Measurements from ENCODE around the gene HAAO. TPM values are rescaled to one million over a fixed set of nuclear protein-coding genes. Genes with fewer than 3 reads are reported as not detected.

HAAO gene
- total and polyA plus RNA-seq, 2 of the 13 experiments (the other 11 are each of a cell fraction or from before 2014, with no cell fraction given): 36.1 to 42.7 TPM

DNA sequence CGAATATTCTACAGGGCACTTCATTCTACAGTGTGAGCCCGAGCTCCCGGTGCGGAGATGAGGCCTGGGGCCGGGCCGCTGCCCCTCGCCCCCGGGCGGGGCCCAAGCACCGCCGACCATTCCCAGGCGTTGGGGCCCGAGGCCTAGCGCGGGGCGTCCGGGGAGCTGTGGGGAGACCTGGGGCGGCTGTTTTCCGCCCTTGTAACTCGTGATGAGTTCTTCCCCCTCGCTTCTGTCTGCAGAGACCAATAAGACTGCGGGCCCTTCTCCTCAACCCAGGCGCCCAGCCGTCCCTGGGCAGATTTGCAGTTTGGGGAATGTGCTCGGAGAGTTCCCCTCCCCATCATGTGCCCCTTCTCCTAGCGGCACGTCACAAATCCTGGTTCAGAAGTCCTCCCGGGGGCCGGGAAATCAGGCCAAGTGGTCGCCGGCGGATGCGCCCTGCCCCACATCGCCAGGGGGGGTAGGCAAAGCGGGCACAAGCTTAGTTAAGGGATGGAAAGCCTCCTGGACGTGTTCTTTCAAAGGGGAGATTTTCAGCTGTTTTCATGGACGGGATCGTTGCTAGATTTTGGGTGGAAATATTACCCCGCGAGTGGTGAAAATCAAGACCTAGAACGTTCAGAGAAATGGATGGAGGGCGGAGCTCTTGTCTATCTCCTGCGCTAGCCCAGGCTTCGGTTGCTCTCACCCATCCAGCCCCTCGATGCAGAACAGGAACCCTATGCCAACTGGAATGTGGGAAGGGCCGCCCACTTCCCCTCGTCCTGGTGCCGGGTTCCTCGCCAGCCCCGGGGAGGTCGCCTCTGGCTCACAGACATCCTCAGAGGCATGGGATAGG is 18.8 kb upstream of the HAAO start (continued):
- TF ChIP-seq ARID5B (CRISPR knock-in tag; IDR thresholded peaks at IDR 0.05) (no peak), EEA1 (CRISPR knock-in tag; IDR thresholded peaks at IDR 0.05; ENCODE audit: borderline replicate concordance) (no peak), ZNF670 (CRISPR knock-in tag; IDR thresholded peaks at IDR 0.05; ENCODE audit: borderline replicate concordance) (no peak), ZNF253 (CRISPR knock-in tag; IDR thresholded peaks at IDR 0.05; ENCODE audit: borderline replicate concordance) (no peak), SP1 (IDR thresholded peaks at IDR 0.05) (no peak), SP1 (CRISPR knock-in tag; IDR thresholded peaks at IDR 0.05) (no peak; the same call in 1 of the 2 replicates), ATF1 (CRISPR knock-in tag; IDR thresholded peaks at IDR 0.05) (no peak), ZNF569 (CRISPR knock-in tag; IDR thresholded peaks at IDR 0.05; ENCODE audit: borderline replicate concordance) (peak; percentile 68; the same call in 1 of the 2 replicates), PITX1 (CRISPR knock-in tag; IDR thresholded peaks at IDR 0.05) (peak; percentile 56; the same call in 1 of the 2 replicates), ZNF484 (CRISPR knock-in tag; IDR thresholded peaks at IDR 0.05; ENCODE audit: borderline replicate concordance, low read depth) (no peak; the same call in 1 of the 2 replicates)
- TF ChIP-seq, protein P1, sequence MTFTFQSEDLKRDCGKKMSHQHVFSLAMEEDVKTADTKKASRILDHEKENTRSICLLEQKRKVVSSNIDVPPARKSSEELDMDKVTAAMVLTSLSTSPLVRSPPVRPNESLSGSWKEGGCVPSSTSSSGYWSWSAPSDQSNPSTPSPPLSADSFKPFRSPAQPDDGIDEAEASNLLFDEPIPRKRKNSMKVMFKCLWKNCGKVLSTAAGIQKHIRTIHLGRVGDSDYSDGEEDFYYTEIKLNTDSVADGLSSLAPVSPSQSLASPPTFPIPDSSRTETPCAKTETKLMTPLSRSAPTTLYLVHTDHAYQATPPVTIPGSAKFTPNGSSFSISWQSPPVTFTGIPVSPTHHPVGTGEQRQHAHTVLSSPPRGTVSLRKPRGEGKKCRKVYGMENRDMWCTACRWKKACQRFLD (CRISPR knock-in tag; IDR thresholded peaks at IDR 0.05; ENCODE audit: borderline replicate concordance): no peak
- TF ChIP-seq, protein P2, sequence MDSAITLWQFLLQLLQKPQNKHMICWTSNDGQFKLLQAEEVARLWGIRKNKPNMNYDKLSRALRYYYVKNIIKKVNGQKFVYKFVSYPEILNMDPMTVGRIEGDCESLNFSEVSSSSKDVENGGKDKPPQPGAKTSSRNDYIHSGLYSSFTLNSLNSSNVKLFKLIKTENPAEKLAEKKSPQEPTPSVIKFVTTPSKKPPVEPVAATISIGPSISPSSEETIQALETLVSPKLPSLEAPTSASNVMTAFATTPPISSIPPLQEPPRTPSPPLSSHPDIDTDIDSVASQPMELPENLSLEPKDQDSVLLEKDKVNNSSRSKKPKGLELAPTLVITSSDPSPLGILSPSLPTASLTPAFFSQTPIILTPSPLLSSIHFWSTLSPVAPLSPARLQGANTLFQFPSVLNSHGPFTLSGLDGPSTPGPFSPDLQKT (CRISPR knock-in tag; IDR thresholded peaks at IDR 0.05; ENCODE audit: borderline replicate concordance): no peak
- TF ChIP-seq, protein P3, sequence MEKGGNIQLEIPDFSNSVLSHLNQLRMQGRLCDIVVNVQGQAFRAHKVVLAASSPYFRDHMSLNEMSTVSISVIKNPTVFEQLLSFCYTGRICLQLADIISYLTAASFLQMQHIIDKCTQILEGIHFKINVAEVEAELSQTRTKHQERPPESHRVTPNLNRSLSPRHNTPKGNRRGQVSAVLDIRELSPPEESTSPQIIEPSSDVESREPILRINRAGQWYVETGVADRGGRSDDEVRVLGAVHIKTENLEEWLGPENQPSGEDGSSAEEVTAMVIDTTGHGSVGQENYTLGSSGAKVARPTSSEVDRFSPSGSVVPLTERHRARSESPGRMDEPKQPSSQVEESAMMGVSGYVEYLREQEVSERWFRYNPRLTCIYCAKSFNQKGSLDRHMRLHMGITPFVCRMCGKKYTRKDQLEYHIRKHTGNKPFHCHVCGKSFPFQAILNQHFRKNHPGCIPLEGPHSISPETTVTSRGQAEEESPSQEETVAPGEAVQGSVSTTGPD (CRISPR knock-in tag; IDR thresholded peaks at IDR 0.05): no peak
- TF ChIP-seq, protein P4, sequence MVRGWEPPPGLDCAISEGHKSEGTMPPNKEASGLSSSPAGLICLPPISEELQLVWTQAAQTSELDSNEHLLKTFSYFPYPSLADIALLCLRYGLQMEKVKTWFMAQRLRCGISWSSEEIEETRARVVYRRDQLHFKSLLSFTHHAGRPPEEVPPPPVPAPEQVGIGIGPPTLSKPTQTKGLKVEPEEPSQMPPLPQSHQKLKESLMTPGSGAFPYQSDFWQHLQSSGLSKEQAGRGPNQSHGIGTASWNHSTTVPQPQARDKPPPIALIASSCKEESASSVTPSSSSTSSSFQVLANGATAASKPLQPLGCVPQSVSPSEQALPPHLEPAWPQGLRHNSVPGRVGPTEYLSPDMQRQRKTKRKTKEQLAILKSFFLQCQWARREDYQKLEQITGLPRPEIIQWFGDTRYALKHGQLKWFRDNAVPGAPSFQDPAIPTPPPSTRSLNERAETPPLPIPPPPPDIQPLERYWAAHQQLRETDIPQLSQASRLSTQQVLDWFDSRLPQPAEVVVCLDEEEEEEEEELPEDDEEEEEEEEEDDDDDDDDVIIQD (CRISPR knock-in tag; IDR thresholded peaks at IDR 0.05; ENCODE audit: low read depth): 0 out of 2 replicates have a peak, but pooled peaks have one; percentile 11
- TF ChIP-seq, protein P5, sequence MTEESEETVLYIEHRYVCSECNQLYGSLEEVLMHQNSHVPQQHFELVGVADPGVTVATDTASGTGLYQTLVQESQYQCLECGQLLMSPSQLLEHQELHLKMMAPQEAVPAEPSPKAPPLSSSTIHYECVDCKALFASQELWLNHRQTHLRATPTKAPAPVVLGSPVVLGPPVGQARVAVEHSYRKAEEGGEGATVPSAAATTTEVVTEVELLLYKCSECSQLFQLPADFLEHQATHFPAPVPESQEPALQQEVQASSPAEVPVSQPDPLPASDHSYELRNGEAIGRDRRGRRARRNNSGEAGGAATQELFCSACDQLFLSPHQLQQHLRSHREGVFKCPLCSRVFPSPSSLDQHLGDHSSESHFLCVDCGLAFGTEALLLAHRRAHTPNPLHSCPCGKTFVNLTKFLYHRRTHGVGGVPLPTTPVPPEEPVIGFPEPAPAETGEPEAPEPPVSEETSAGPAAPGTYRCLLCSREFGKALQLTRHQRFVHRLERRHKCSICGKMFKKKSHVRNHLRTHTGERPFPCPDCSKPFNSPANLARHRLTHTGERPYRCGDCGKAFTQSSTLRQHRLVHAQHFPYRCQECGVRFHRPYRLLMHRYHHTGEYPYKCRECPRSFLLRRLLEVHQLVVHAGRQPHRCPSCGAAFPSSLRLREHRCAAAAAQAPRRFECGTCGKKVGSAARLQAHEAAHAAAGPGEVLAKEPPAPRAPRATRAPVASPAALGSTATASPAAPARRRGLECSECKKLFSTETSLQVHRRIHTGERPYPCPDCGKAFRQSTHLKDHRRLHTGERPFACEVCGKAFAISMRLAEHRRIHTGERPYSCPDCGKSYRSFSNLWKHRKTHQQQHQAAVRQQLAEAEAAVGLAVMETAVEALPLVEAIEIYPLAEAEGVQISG (CRISPR knock-in tag; IDR thresholded peaks at IDR 0.05): peak; percentile 24; the same call in 1 of the 2 replicates
